Nephron progenitor cell (in vitro differentiated cells): ENCODE measurements around the gene MARCKSL1.
A peak's percentile ranks its signal among the peaks of the same experiment; 100 is the strongest.

Experiments used
- DNase-seq: peaks from one replicate; pipeline ENCODE4 v3.0.0; 2021
- H3K27ac Mint-ChIP-seq: 2 replicates; pipeline ENCODE4 v1.8.0; 2021; ENCODE audit warnings: mild to moderate bottlenecking, moderate library complexity, mixed read lengths
- H3K27me3 Mint-ChIP-seq: 2 replicates; pipeline ENCODE4 v1.8.0; 2021; ENCODE audit warnings: mild to moderate bottlenecking, low read depth, mixed read lengths; ENCODE audit not compliant: poor library complexity
- H3K36me3 Mint-ChIP-seq: 2 replicates; pipeline ENCODE4 v1.8.0; 2021; ENCODE audit warnings: low read depth, mixed read lengths
- H3K4me1 Mint-ChIP-seq: 2 replicates; pipeline ENCODE4 v1.8.0; 2021; ENCODE audit warnings: mixed read lengths
- H3K4me3 Mint-ChIP-seq: 2 replicates; pipeline ENCODE4 v1.8.0; 2021; ENCODE audit warnings: mild to moderate bottlenecking, moderate library complexity, mixed read lengths
- H3K9me3 Mint-ChIP-seq: 2 replicates; pipeline ENCODE4 v1.8.0; 2021; ENCODE audit warnings: mild to moderate bottlenecking, moderate library complexity, mixed read lengths
- CTCF ChIP-seq: fragments of 200-600 bp; sonication (generic); IDR thresholded peaks from 2 replicates; pipeline ENCODE4 v1.5.0; 2021; ENCODE audit warnings: antibody characterized with exemption

MARCKSL1 gene

DNA sequence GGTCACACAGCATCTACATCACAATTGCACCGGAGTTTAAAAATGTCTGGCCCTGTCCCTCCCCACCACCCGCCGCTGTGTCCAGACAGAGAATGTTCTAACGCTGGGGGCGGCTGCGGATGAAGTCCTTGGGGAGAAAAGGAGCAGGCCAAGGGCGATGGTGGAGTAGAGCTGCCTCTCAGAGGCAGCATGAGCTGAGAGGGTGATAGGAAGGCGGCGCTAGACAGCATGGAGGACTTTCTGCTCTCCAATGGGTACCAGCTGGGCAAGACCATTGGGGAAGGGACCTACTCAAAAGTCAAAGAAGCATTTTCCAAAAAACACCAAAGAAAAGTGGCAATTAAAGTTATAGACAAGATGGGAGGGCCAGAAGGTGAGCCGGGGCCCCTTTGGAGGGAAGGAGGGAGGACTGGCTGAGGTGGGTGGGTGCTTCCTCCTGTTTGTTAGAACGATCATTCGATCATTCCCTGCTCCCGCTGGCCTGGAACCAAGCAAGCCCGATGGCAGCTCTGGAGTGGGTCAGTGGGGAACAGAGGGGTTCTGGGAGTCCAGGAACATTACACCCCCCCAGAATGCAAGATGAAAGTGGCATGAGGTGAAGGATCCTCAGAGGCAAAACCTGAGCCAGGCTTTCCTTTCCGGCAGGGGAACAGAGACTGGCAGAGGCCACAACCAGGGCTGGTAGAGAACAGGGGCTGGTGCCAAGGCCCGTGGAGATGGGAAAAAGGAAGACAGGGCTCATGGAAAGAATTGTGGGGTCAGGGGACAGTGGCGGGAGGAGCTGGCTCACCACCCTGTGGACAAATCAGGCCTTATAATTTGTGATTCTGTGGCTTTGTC lies 26.7 kb upstream of the MARCKSL1 start, which contains the start of the genes FAM229A and TSSK3:
TSS of gene FAM229A (minus strand) at position 12 of the 840 bp plus-strand sequence. CDS start 394 bp downstream, outside the sequence.
TSS of gene TSSK3 (plus strand) at position 66 of the 840 bp plus-strand sequence. CDS start at position 229, 163 bp downstream.
- Mint-ChIP-seq H3K27me3 (peaks cover 32% of the 10 kb centered on the region), H3K9me3 (no peaks in the 10 kb centered on the region), H3K36me3 (peaks cover 55% of the 10 kb centered on the region), H3K27ac (no peak within 1 kb of the TSS), H3K4me3 (peak within 1 kb of the TSS; percentile 64), H3K4me1 (peaks cover 24% of the 10 kb centered on the region)
- peak; percentile 7 for TF ChIP-seq CTCF
- DNase-seq: no peak

DNA sequence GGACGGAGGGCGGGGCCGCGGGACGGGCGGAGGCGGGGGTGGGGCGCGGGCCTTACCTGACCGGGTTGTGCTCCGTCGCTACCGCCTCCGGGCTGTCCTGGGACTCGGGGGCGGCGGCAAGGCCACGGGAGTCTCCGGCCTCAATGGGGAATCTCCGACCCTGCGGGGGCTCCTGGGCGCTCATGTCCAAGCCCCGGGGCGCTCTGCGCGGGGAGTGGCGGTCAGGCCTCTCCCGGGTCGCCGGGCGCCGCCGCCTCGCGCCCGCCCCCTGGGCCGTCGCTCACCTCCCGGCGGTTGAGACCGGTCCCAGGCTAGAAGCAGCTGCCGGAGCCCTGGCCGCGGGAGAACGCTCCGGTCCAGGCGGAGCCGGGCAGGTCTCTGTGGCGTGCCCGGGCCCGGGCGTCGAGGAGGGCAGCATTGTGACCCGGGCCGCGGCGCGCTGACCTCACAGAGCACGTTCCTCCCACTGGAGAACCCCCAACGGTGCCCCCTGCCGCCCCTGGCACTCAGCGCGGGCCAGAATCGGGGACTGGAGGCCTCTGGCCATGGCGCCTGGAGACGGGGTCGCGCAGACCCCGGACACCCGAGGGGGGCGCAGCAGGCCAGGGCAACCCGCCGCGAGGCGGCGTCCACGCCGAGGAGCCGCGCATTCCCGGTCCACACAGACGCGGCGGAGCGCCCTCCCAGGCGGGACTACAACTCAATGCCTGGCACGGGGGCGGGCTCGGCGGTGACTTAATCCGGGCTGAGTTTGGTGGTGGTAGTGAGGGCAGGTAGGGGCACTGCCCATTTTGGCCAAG lies 25.8 kb upstream of the MARCKSL1 start:
- H3K4me3 Mint-ChIP-seq: peak overlapping the region; percentile 64
- peaks cover 24% of the 10 kb centered on the region for H3K4me1 Mint-ChIP-seq
- peak; percentile 25 for TF ChIP-seq CTCF
- peak; percentile 67 for DNase-seq
- no peak overlapping the region for H3K27ac Mint-ChIP-seq
- peaks cover 32% of the 10 kb centered on the region for H3K27me3 Mint-ChIP-seq
- peaks cover 50% of the 10 kb centered on the region for H3K36me3 Mint-ChIP-seq
- H3K9me3 Mint-ChIP-seq: no peaks in the 10 kb centered on the region

GRCh38 chr1:32361308-32361673 lies 25.3 kb upstream of the MARCKSL1 start:
- peaks cover 24% of the 10 kb centered on the region for H3K4me1 Mint-ChIP-seq
- H3K9me3 Mint-ChIP-seq: no peaks in the 10 kb centered on the region
- no peak overlapping the region for H3K27ac Mint-ChIP-seq
- peaks cover 50% of the 10 kb centered on the region for H3K36me3 Mint-ChIP-seq
- no peak for DNase-seq
- H3K4me3 Mint-ChIP-seq: peak overlapping the region; percentile 76
- peaks cover 32% of the 10 kb centered on the region for H3K27me3 Mint-ChIP-seq
- TF ChIP-seq CTCF: no peak

DNA sequence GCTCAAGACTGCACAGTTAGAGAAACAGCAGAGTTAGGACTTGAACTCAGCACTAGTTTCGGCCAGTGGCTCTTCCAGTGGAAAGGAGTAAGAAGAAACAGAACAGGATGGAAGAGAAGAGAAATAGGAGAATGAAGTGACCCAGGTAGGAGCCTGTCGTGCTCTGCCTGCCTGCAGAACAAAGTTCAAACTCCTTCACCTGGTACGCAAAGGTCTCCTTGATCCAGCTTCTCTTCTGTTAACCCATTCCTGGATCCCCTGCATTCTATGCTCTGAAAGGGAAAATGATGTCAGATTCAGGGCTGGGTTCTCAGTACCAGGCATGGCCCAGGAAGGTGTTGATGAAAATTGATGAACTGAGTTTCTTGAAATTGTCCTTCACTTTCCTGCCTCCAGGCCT lies 22.4 kb upstream of the MARCKSL1 start:
- peaks cover 29% of the 10 kb centered on the region for H3K36me3 Mint-ChIP-seq
- H3K27me3 Mint-ChIP-seq: peaks cover 28% of the 10 kb centered on the region
- H3K9me3 Mint-ChIP-seq: no peaks in the 10 kb centered on the region
- no peak overlapping the region for H3K27ac Mint-ChIP-seq
- no peak for TF ChIP-seq CTCF
- H3K4me3 Mint-ChIP-seq: no peak overlapping the region
- no peak for DNase-seq
- peaks cover 37% of the 10 kb centered on the region for H3K4me1 Mint-ChIP-seq

DNA sequence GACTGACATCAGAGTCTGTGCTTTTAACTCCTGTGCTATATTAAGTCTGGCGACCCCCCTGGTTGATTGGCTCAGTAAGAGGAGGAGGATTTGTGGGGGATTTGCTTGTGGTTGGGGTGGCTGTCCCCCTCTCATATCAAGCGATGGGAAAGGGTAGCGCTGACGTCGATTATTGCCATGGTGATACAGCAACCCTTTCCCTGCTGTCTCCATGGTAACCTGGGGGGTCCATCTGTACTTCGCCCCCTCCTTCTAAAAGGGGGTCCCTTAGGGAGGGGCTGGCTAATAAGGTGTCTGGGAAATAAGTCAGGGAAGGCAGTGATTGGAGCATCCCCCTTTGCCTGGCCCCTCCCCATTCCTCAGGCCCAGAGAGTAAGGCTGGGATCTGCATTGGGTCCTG lies 21.6 kb upstream of the MARCKSL1 start:
- Mint-ChIP-seq H3K4me3 (no peak overlapping the region), H3K27ac (no peak overlapping the region), H3K9me3 (no peaks in the 10 kb centered on the region), H3K27me3 (peaks cover 21% of the 10 kb centered on the region), H3K4me1 (peaks cover 43% of the 10 kb centered on the region), H3K36me3 (peaks cover 21% of the 10 kb centered on the region)
- no peak for TF ChIP-seq CTCF
- DNase-seq: no peak
